Spleen (tissue), 7 donors: ENCODE results near the gene FAAP20.

ENCODE experiments used
- POLR2A ChIP-seq, 3 donors: fragments of 450-650 bp; IDR thresholded peaks; one replicate each; pipeline ENCODE4 v1.5.1; 2017; ENCODE audit warnings: antibody characterized with exemption in 3 of 3, mild to moderate bottlenecking in 1 of 3
- TF ChIP-seq, protein P1 (sequence below), 11 experiments: fragments of 200-600 bp in 7 of 11; fragments of 450-650 bp in 4 of 11; sonication (generic) in 4 of 11; IDR thresholded peaks in 8 of 11; conservative IDR thresholded peaks in 3 of 11; 1 replicate in 7 of 11; 2 replicates in 4 of 11; pipeline versions ENCODE4 v1.4.0 to v1.8.0; 2016 to 2021; ENCODE audit warnings: antibody characterized with exemption in 11 of 11, inconsistent platforms in 4 of 11, mild to moderate bottlenecking in 1 of 11
- donor health status: DM: no; HTN: no; CAD: no; lungs with moderate emphysema.
- donor health status: DM: no; HTN: no; CAD: no.
- donor health status: DM: no; HTN: no; CAD: no.

DNA sequence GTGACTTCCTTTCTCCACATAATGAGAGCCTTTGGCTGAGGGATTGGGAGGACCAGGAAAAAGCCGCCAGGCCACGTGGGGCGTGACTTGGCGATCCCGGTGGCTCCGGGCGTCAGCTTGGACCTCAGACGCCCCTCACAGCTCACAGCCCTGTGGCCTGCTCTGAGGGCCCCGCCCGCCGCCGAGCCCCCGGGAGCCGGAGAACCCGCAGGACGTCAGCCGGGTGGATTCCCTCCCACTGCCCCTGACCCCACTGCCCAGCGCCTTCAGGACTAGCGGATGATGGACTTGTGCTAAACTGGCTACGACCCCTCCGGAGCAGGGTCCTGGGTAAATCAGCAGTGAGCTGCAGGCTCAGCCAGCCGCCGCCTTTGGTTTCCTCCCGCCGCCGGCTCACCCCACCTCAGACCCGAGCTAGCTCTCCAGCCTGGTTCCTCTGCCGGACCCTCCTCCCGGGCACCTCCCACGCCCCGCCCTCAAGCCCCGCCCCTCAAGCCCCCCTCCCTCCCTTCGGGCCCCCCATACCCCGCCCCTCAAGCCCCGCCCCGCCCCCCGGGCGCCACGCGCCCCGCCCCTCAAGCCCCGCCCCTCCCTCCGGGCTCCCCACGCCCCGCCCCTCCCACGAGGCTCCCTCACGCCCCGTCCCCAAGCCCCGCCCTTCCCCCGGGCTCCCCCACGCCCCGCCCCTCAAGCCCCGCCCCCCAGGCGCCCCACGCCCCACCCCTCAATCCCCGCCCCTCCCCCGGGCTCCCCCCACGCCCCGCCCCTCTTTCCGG, 10.0 kb upstream of the FAAP20 start:
- TF ChIP-seq, protein P1, sequence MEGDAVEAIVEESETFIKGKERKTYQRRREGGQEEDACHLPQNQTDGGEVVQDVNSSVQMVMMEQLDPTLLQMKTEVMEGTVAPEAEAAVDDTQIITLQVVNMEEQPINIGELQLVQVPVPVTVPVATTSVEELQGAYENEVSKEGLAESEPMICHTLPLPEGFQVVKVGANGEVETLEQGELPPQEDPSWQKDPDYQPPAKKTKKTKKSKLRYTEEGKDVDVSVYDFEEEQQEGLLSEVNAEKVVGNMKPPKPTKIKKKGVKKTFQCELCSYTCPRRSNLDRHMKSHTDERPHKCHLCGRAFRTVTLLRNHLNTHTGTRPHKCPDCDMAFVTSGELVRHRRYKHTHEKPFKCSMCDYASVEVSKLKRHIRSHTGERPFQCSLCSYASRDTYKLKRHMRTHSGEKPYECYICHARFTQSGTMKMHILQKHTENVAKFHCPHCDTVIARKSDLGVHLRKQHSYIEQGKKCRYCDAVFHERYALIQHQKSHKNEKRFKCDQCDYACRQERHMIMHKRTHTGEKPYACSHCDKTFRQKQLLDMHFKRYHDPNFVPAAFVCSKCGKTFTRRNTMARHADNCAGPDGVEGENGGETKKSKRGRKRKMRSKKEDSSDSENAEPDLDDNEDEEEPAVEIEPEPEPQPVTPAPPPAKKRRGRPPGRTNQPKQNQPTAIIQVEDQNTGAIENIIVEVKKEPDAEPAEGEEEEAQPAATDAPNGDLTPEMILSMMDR (IDR thresholded peaks at IDR 0.05 in 8 of 11, conservative IDR thresholded peaks at IDR 0.05 in 3 of 11), result no peak
- TF ChIP-seq POLR2A (IDR thresholded peaks at IDR 0.05), result no peak
